Activated CD4-positive, alpha-beta memory T cell treated with anti-CD3 and anti-CD28 coated beads, Interleukin-2, amount 10 ng/mL, durations not matched to agents 7 days and 5 days (primary cell): Measurements from ENCODE around the gene CELSR2. TPM values are rescaled to one million over a fixed set of nuclear protein-coding genes. Genes with fewer than 3 reads are reported as not detected.

Experiments used
- CTCF ChIA-PET: fragments of 350-600 bp; sonication (Branson Sonifier 250); formaldehyde crosslinking; loops from one replicate; lab custom pipeline; 2021; ENCODE audit warnings: antibody characterized with exemption, inconsistent platforms; lab: Charles Lee
- POLR2A ChIA-PET: fragments of 350-600 bp; sonication (Branson Sonifier 250); formaldehyde crosslinking; loops from one replicate; lab custom pipeline; 2021; ENCODE audit warnings: antibody characterized with exemption; lab: Charles Lee
- DNase-seq: peaks from one replicate; pipeline ENCODE4 v3.0.0-alpha.2; 2020
- H3K27ac Mint-ChIP-seq: one replicate; pipeline ENCODE4 v1.8.0; 2021; ENCODE audit warnings: mild to moderate bottlenecking, mixed read lengths
- H3K27me3 Mint-ChIP-seq: one replicate; pipeline ENCODE4 v1.8.0; 2021; ENCODE audit warnings: mixed read lengths
- H3K36me3 Mint-ChIP-seq: one replicate; pipeline ENCODE4 v1.8.0; 2021; ENCODE audit warnings: low read depth, mixed read lengths
- H3K4me1 Mint-ChIP-seq: one replicate; pipeline ENCODE4 v1.8.0; 2021; ENCODE audit warnings: mixed read lengths
- H3K4me3 Mint-ChIP-seq: one replicate; pipeline ENCODE4 v1.8.0; 2021; ENCODE audit warnings: mild to moderate bottlenecking, mixed read lengths
- H3K9me3 Mint-ChIP-seq: one replicate; pipeline ENCODE4 v1.8.0; 2021; ENCODE audit warnings: mixed read lengths
- total RNA-seq, 2 experiments: library from RNA; stranded (reverse); gene quantifications; one replicate each; pipeline ENCODE4 v1.2.3, GENCODE V29; 2021

CELSR2 gene
- total RNA-seq, 2 experiments from 2014 or later = 2.0 to 2.2 TPM

DNA sequence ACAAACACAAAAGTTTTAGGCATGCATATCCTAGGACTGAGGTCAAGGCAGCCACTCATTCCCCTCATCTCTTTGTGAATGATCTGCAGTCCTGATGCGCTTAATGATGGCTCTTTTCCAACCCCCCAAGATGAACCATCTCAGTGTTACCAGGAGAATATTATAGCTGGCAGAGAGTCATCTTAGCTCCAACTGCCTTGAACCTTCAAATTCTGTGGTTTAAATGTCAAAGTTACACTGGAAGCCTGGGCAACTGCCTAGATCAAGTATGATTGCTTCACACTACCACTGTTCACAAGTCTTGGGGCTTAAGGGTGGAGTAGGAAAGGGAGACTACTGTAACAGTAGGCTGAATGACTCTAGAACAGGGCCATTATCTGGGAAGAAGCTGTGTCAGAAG, 65.5 kb downstream of the CELSR2 start:
- DNase-seq = no peak
- CTCF ChIA-PET = interaction anchor here (1.7 kb wide), 1 partner anchor 38 kb away, joined by 4 read pairs; no protein-coding TSS in a partner anchor
- H3K36me3 Mint-ChIP-seq = no peaks in the 10 kb centered on the region
- no peak overlapping the region for H3K27ac Mint-ChIP-seq
- H3K4me3 Mint-ChIP-seq = no peak overlapping the region
- peaks cover 29% of the 10 kb centered on the region for H3K27me3 Mint-ChIP-seq
- no peaks in the 10 kb centered on the region for H3K9me3 Mint-ChIP-seq
- POLR2A ChIA-PET = no interaction called here
- H3K4me1 Mint-ChIP-seq = no peaks in the 10 kb centered on the region

DNA sequence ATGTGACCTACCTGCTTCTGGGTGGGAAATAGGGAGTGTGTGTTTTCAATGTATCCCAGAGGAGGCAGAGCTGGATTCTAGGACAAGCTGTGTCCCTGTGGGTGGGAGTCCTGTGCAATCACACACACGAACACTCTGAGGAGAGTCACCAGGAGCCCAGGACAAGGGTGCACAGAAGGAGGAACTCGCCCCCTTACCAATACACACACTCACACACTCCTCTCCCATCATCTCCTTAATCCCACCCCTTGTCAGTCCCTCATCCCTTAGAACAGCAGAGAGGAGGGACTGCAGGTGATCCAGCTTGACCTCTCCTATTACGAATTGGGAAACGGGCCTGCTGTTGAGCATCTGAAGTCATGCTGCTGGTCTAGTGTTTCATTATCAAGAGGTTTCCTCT, 65.9 kb downstream of the CELSR2 start:
- H3K27me3 Mint-ChIP-seq = peaks cover 30% of the 10 kb centered on the region
- H3K4me3 Mint-ChIP-seq = no peak overlapping the region
- no peaks in the 10 kb centered on the region for H3K4me1 Mint-ChIP-seq
- POLR2A ChIA-PET = no interaction called here
- H3K9me3 Mint-ChIP-seq = no peaks in the 10 kb centered on the region
- no peak for DNase-seq
- CTCF ChIA-PET = interaction anchor here (1.7 kb wide), 1 partner anchor 38 kb away, joined by 4 read pairs; no protein-coding TSS in a partner anchor
- no peak overlapping the region for H3K27ac Mint-ChIP-seq
- H3K36me3 Mint-ChIP-seq = no peaks in the 10 kb centered on the region

DNA sequence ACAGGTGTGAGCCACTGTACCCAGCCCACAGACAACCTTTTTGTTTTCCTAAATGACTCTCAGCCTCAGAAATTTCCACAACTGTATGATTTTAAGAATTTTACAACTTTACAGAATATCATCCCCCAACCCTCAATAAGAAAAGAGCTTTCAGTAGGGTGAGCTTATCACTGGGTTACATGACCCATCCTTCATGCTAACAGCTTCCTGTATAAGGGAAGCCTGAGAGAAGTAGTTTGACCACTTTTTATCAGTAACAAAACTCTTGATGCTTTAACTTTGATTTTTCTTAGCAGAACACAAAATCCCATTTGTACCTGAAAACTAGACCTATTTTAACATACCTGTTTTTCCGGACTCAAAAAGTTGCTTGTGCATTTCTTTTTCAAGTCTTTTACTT, 67.2 kb downstream of the CELSR2 start:
- Mint-ChIP-seq H3K36me3 (no peaks in the 10 kb centered on the region), H3K4me3 (no peak overlapping the region), H3K27me3 (peaks cover 30% of the 10 kb centered on the region), H3K27ac (no peak overlapping the region), H3K4me1 (no peaks in the 10 kb centered on the region), H3K9me3 (no peaks in the 10 kb centered on the region)
- ChIA-PET POLR2A (no interaction called here), CTCF (interaction anchor here (0.6 to 1.7 kb wide), 2 partner anchors 39 to 71 kb away, joined by 3 to 4 read pairs; no protein-coding TSS in a partner anchor)
- DNase-seq = no peak

DNA sequence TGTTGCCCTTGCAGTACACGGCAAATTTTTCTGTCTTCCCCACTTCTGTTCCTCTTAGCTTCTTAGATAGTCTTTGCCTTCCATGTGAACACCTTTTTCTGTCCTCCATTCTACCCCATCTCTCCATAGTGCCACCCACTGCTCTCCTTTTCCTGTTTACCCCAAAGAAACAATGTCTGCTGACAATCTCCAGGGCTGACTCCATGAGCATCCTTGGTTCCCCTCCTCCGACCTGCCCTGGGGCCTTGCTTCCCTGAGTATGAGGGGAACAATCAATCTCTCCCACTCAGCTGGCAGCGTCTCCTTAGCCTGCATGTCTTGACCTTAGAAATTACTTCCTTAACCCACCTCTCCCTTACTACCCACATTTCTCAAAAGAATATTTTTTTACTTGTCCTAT, 69.8 kb downstream of the CELSR2 start:
- Mint-ChIP-seq H3K27ac (no peak overlapping the region), H3K27me3 (peaks cover 20% of the 10 kb centered on the region), H3K36me3 (no peaks in the 10 kb centered on the region), H3K4me3 (no peak overlapping the region), H3K4me1 (peaks cover 4% of the 10 kb centered on the region), H3K9me3 (no peaks in the 10 kb centered on the region)
- POLR2A ChIA-PET = no interaction called here
- DNase-seq = no peak
- CTCF ChIA-PET = no interaction called here

DNA sequence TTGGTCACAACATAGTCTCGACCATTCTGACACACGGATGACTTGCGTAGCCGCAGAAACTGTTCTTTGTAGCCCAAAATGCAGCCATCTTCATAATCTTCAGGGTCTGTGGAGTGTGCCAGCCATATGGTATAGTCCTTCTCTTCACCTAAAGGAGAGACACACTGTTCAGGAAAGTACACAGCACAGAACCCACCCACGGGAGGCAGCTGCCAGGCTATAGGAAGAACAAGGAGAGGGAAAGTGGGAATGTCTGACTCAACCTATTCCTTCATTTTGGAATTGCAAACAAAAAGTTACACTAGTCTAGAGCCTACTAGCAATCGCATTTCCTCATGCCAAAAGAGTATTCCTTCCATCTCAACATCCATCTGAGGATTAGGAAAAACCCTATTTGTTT, 73.6 kb downstream of the CELSR2 start:
- Mint-ChIP-seq H3K4me1 (peaks cover 4% of the 10 kb centered on the region), H3K4me3 (no peak overlapping the region), H3K27me3 (peaks cover 14% of the 10 kb centered on the region), H3K36me3 (no peaks in the 10 kb centered on the region), H3K27ac (no peak overlapping the region), H3K9me3 (no peaks in the 10 kb centered on the region)
- ChIA-PET CTCF (no interaction called here), POLR2A (no interaction called here)
- DNase-seq = no peak

Other genes with a start within 250 kb of the CELSR2 start
- 10 to 100 TPM; 10.6 to 10.9 TPM for gene WDR47, start 207.4 kb upstream of the CELSR2 start, total RNA-seq
- gene TAF13, start 173.5 kb upstream of the CELSR2 start, total RNA-seq = 10 to 100 TPM; 25.2 to 26.5 TPM
- gene TMEM167B, start 158.8 kb upstream of the CELSR2 start, total RNA-seq = 10 to 100 TPM; 29.6 to 31.8 TPM
- gene ELAPOR1, start 135.4 kb upstream of the CELSR2 start, total RNA-seq = 1 to 10 TPM; 4.1 to 5.0 TPM
- 100 to 1,000 TPM; 193 to 195 TPM for gene SARS1, start 35.6 kb upstream of the CELSR2 start, total RNA-seq
- gene PSRC1, start 33.6 kb downstream of the CELSR2 start, total RNA-seq = 10 to 100 TPM; 27.0 to 28.7 TPM
- not detected for gene MYBPHL, start 57.5 kb downstream of the CELSR2 start, total RNA-seq
- 1 to 10 TPM; 3.2 to 4.5 TPM for gene SORT1, start 148.4 kb downstream of the CELSR2 start, total RNA-seq
- gene PSMA5, start 176.9 kb downstream of the CELSR2 start, total RNA-seq = 100 to 1,000 TPM; 170 to 189 TPM
- gene SYPL2, start 217.0 kb downstream of the CELSR2 start, total RNA-seq = not detected
- gene ATXN7L2, start 234.4 kb downstream of the CELSR2 start, total RNA-seq = 1 to 10 TPM; 7.0 to 7.6 TPM
- gene CYB561D1, start 244.6 kb downstream of the CELSR2 start, total RNA-seq = 10 to 100 TPM; 19.5 to 21.4 TPM